ENCODE data around the gene GABBR2. TPM values are rescaled to one million over a fixed set of nuclear protein-coding genes. Genes with fewer than 3 reads are reported as not detected.
"Not testable (repeated sequence)": the region's sequence is repeated elsewhere in the genome, so short reads cannot be mapped to it uniquely, and the experiment has no call there.

Gene GABBR2
- polyA plus RNA-seq, 1 donor, result 0.69 TPM

GRCh38 chr9:98598861-98599260 is 109.9 kb downstream of the GABBR2 start:
- Histone ChIP-seq H3K9me3 (ENCODE audit: control insufficient read depth, low read depth, low read length) (no peaks in the 10 kb centered on the region), H3K4me3 (ENCODE audit: low read length) (no peak overlapping the region), H3K36me3 (ENCODE audit: control insufficient read depth, insufficient read depth, low read length) (no peaks in the 10 kb centered on the region), H3K4me1 (ENCODE audit: control insufficient read depth, insufficient read depth, low read length) (peaks cover 25% of the 10 kb centered on the region), H3K27ac (ENCODE audit: low read length) (no peak overlapping the region), H3K27me3 (ENCODE audit: control insufficient read depth, insufficient read depth, low read length) (no peaks in the 10 kb centered on the region)
- WGBS (ENCODE audit: insufficient coverage, low lambda C conversion rate), result no CpG with 5 or more reads among the region's 2 CpGs
- no peak for DNase-seq

- Histone ChIP-seq H3K9me3 (ENCODE audit: control insufficient read depth, low read depth, low read length) (no peaks in the 10 kb centered on the region), H3K36me3 (ENCODE audit: control insufficient read depth, insufficient read depth, low read length) (no peaks in the 10 kb centered on the region), H3K4me1 (ENCODE audit: control insufficient read depth, insufficient read depth, low read length) (peaks cover 14% of the 10 kb centered on the region), H3K27me3 (ENCODE audit: control insufficient read depth, insufficient read depth, low read length) (no peaks in the 10 kb centered on the region), H3K27ac (ENCODE audit: low read length) (no peak overlapping the region), H3K4me3 (ENCODE audit: low read length) (no peak overlapping the region)
- DNase-seq, result no peak
Measured at GRCh38 chr9:98597236-98597771, 111.4 kb downstream of the GABBR2 start.

DNA sequence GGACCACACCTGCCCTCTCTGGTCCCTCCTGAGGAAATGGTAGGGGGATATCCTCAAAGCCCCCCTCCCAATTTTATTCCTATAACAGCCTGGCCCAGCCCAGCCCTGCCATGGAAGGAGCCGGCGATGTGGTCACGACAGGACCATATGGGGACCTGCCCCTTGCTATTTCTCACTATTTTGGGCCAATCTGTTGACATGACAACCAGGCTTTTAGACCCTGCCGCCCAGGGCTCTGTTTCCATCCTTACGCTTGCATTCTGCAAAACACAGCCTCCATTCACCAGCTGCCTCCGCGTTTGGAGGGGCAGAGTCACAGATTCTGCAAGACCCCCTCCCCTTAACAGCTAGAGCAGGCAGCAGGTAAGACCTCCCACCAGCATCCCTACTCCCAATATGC is 112.2 kb downstream of the GABBR2 start:
- Histone ChIP-seq H3K27me3 (ENCODE audit: control insufficient read depth, insufficient read depth, low read length) (no peaks in the 10 kb centered on the region), H3K4me3 (ENCODE audit: low read length) (no peak overlapping the region)
- WGBS (ENCODE audit: insufficient coverage, low lambda C conversion rate), result no CpG with 5 or more reads among the region's 7 CpGs

GRCh38 chr9:98594546-98595160 is 114.1 kb downstream of the GABBR2 start:
- H3K27ac ChIP-seq (ENCODE audit: low read length), result peak overlapping the region; percentile 4
- H3K4me3 ChIP-seq (ENCODE audit: low read length), result no peak overlapping the region
- H3K4me1 ChIP-seq (ENCODE audit: control insufficient read depth, insufficient read depth, low read length), result peaks cover 14% of the 10 kb centered on the region
- H3K9me3 ChIP-seq (ENCODE audit: control insufficient read depth, low read depth, low read length), result no peaks in the 10 kb centered on the region
- WGBS (ENCODE audit: insufficient coverage, low lambda C conversion rate), result no CpG with 5 or more reads among the region's 11 CpGs
- DNase-seq, result peak; percentile 78 to 86
- no peaks in the 10 kb centered on the region for H3K36me3 ChIP-seq (ENCODE audit: control insufficient read depth, insufficient read depth, low read length)
- H3K27me3 ChIP-seq (ENCODE audit: control insufficient read depth, insufficient read depth, low read length), result no peaks in the 10 kb centered on the region

More for the DNA sequence above, 112.2 kb downstream of the GABBR2 start:
- Histone ChIP-seq H3K36me3 (ENCODE audit: control insufficient read depth, insufficient read depth, low read length) (no peaks in the 10 kb centered on the region), H3K9me3 (ENCODE audit: control insufficient read depth, low read depth, low read length) (no peaks in the 10 kb centered on the region), H3K27ac (ENCODE audit: low read length) (no peak overlapping the region), H3K4me1 (ENCODE audit: control insufficient read depth, insufficient read depth, low read length) (peaks cover 14% of the 10 kb centered on the region)
- no peak for DNase-seq

DNA sequence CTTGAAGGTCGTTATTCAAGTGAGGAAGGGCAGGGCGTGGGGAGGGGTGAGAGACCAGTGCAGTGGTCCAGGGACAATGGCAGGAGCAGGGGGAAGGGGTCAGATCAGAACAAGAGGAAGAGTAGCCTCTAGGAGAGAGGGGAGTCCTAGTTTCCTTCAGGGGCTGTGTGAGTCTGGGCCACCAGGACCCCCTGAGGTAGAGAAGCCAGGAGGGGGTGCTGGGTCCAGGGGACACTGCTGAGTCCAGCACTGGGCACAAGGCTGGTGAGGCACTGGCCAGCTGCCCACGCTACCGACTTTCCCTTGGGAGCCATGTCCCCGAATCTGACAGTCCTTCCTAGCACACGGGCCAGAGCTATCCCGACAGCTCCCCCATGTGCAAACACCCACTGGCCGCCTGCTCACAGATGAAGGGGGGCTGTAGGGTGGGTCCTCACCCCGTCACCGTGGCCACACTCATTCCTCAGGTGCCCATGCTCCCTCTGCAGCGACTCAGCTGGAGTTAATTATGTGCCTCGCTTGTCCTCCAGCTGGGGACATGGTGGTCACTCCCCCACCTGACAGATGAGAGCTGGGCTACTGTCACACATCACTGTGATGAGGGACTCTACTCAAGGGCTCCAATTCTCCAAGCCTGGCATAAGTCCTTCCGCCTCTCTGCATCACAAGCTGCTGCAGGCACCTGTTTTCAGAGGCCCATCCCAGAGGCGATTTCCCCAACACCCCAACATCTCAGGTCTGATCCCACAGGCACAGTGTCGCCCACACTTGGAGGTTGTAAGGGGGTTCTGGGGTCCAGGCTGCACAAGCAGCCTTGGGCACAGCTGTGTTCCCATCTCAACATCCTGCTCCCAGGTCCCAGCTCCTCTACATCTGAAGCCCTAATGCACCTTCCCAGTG is 115.1 kb downstream of the GABBR2 start:
- WGBS (ENCODE audit: insufficient coverage, low lambda C conversion rate), result no CpG with 5 or more reads among the region's 15 CpGs
- no peak overlapping the region for H3K27ac ChIP-seq (ENCODE audit: low read length)
- no peaks in the 10 kb centered on the region for H3K27me3 ChIP-seq (ENCODE audit: control insufficient read depth, insufficient read depth, low read length)
- H3K4me3 ChIP-seq (ENCODE audit: low read length), result no peak overlapping the region
- no peak for DNase-seq
- peaks cover 14% of the 10 kb centered on the region for H3K4me1 ChIP-seq (ENCODE audit: control insufficient read depth, insufficient read depth, low read length)
- no peaks in the 10 kb centered on the region for H3K9me3 ChIP-seq (ENCODE audit: control insufficient read depth, low read depth, low read length)
- no peaks in the 10 kb centered on the region for H3K36me3 ChIP-seq (ENCODE audit: control insufficient read depth, insufficient read depth, low read length)

GRCh38 chr9:98591696-98592095 is 117.0 kb downstream of the GABBR2 start:
- no peaks in the 10 kb centered on the region for H3K9me3 ChIP-seq (ENCODE audit: control insufficient read depth, low read depth, low read length)
- H3K27ac ChIP-seq (ENCODE audit: low read length), result no peak overlapping the region
- peaks cover 14% of the 10 kb centered on the region for H3K4me1 ChIP-seq (ENCODE audit: control insufficient read depth, insufficient read depth, low read length)
- H3K27me3 ChIP-seq (ENCODE audit: control insufficient read depth, insufficient read depth, low read length), result no peaks in the 10 kb centered on the region
- no peak for DNase-seq
- no peak overlapping the region for H3K4me3 ChIP-seq (ENCODE audit: low read length)
- 83% methylated on average over 1 of the region's 3 CpGs for WGBS (ENCODE audit: insufficient coverage, low lambda C conversion rate)
- H3K36me3 ChIP-seq (ENCODE audit: control insufficient read depth, insufficient read depth, low read length), result no peaks in the 10 kb centered on the region

DNA sequence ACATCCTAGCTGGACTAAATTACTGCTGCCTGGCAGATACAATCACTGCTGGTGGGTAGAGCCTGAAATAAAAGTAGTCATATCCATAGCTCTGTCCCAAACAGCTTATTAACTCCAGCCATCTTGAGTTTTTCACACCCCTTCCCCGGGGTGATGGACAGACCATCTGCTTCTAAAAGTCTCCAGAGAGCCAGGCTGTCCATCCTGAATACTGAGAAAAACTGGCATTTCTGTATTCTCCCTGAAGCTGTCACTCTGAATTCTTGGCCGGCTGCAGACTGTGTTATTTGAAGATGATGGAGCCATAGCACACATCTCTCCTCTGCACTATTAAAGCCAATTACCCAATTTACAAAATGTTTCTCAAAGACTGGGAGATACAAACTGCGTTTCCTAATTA is 118.6 kb downstream of the GABBR2 start:
- WGBS (ENCODE audit: insufficient coverage, low lambda C conversion rate), result no CpG with 5 or more reads among the region's 3 CpGs
- H3K4me1 ChIP-seq (ENCODE audit: control insufficient read depth, insufficient read depth, low read length), result peaks cover 11% of the 10 kb centered on the region
- DNase-seq, result no peak
- no peaks in the 10 kb centered on the region for H3K27me3 ChIP-seq (ENCODE audit: control insufficient read depth, insufficient read depth, low read length)
- no peaks in the 10 kb centered on the region for H3K36me3 ChIP-seq (ENCODE audit: control insufficient read depth, insufficient read depth, low read length)
- no peak overlapping the region for H3K27ac ChIP-seq (ENCODE audit: low read length)
- no peaks in the 10 kb centered on the region for H3K9me3 ChIP-seq (ENCODE audit: control insufficient read depth, low read depth, low read length)
- H3K4me3 ChIP-seq (ENCODE audit: low read length), result no peak overlapping the region

DNA sequence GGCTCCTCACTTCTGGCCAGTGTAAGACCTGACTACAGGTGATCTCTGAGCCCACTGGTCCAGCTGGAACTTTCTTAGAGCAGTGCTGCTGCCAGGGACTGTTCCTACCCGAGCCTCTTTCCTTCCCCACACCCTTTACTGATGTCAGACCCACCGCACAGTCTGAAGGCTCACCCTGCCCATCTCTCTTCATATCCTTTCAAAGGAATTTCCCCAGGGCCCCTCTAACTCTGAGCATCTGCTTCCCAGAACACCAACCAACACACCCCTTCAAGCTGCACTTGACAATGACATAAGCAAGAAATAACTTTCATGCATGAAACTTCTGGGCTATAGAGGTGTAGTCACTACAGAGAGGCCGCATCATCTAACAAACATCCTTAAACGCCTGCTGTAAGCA is 119.6 kb downstream of the GABBR2 start:
- no peaks in the 10 kb centered on the region for H3K36me3 ChIP-seq (ENCODE audit: control insufficient read depth, insufficient read depth, low read length)
- no peaks in the 10 kb centered on the region for H3K9me3 ChIP-seq (ENCODE audit: control insufficient read depth, low read depth, low read length)
- no peak overlapping the region for H3K27ac ChIP-seq (ENCODE audit: low read length)
- no peak overlapping the region for H3K4me3 ChIP-seq (ENCODE audit: low read length)
- DNase-seq, result no peak
- WGBS (ENCODE audit: insufficient coverage, low lambda C conversion rate), result no CpG with 5 or more reads among the region's 4 CpGs
- H3K4me1 ChIP-seq (ENCODE audit: control insufficient read depth, insufficient read depth, low read length), result peaks cover 2% of the 10 kb centered on the region
- H3K27me3 ChIP-seq (ENCODE audit: control insufficient read depth, insufficient read depth, low read length), result no peaks in the 10 kb centered on the region

DNA sequence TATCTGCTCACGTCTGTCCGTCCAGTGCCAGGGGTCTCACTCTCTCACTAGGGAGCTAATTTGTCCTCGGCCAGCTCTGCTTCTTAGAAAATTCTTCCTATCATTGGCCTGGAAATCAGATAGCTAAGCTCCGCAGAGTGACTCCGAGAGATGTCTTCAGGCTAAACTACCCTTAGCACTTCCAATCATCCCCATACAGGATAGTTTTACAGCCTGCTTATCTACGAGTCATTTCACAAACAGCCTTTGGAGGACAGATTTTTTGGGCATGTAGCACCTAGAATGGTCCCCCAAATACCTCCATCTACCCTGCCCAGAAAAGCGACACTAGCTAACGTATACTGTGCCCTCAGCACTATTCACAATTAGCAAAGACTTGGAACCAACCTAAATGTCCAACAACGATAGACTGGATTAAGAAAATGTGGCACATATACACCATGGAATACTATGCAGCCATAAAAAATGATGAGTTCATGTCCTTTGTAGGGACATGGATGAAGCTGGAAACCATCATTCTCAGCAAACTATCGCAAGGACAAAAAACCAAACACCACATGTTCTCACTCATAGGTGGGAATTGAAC is 123.8 kb downstream of the GABBR2 start:
- H3K27me3 ChIP-seq (ENCODE audit: control insufficient read depth, insufficient read depth, low read length); H3K27ac ChIP-seq (ENCODE audit: low read length): not testable (repeated sequence)

GRCh38 chr9:98584059-98584458 is 124.7 kb downstream of the GABBR2 start:
- Histone ChIP-seq H3K36me3 (ENCODE audit: control insufficient read depth, insufficient read depth, low read length) (no peaks in the 10 kb centered on the region), H3K4me3 (ENCODE audit: low read length) (no peak overlapping the region), H3K4me1 (ENCODE audit: control insufficient read depth, insufficient read depth, low read length) (peaks cover 13% of the 10 kb centered on the region), H3K9me3 (ENCODE audit: control insufficient read depth, low read depth, low read length) (peaks cover 3% of the 10 kb centered on the region), H3K27me3 (ENCODE audit: control insufficient read depth, insufficient read depth, low read length) (no peaks in the 10 kb centered on the region), H3K27ac (ENCODE audit: low read length) (no peak overlapping the region)
- DNase-seq, result no peak
- WGBS (ENCODE audit: insufficient coverage, low lambda C conversion rate), result no CpG with 5 or more reads among the region's 1 CpG

More for the DNA sequence above, 123.8 kb downstream of the GABBR2 start:
- not testable (repeated sequence) for H3K4me1 ChIP-seq (ENCODE audit: control insufficient read depth, insufficient read depth, low read length); H3K9me3 ChIP-seq (ENCODE audit: control insufficient read depth, low read depth, low read length); DNase-seq; H3K4me3 ChIP-seq (ENCODE audit: low read length); H3K36me3 ChIP-seq (ENCODE audit: control insufficient read depth, insufficient read depth, low read length)
- no CpG with 5 or more reads among the region's 10 CpGs for WGBS (ENCODE audit: insufficient coverage, low lambda C conversion rate)
